Measurements from ENCODE around the gene CLCF1. TPM values are rescaled to one million over a fixed set of nuclear protein-coding genes. Genes with fewer than 3 reads are reported as not detected.

The CLCF1 gene
- total and polyA plus RNA-seq, 2 of the 13 experiments (the other 11 are each of a cell fraction or from before 2014, with no cell fraction given) = 0.49 to 0.78 TPM

- TF ChIP-seq IRX3 (CRISPR knock-in tag; IDR thresholded peaks at IDR 0.05; ENCODE audit: borderline replicate concordance, low read depth) = no peak
- TF ChIP-seq ZNF550 (CRISPR knock-in tag; IDR thresholded peaks at IDR 0.05; ENCODE audit: borderline replicate concordance) = no peak
- peak; percentile 72 for TF ChIP-seq RBFOX2 (IDR thresholded peaks at IDR 0.05; ENCODE audit: low read depth, low read length)
- TF ChIP-seq POLR2AphosphoS5 (IDR thresholded peaks at IDR 0.05; ENCODE audit: low read depth, low read length) = peak; percentile 57; the same call in 1 of the 2 replicates
- TF ChIP-seq ZBTB3 (CRISPR knock-in tag; IDR thresholded peaks at IDR 0.05; ENCODE audit: borderline replicate concordance, low read depth) = no peak
- no peak for TF ChIP-seq ZNF598 (CRISPR knock-in tag; IDR thresholded peaks at IDR 0.05; ENCODE audit: borderline replicate concordance)
Observed at GRCh38 chr11:67420646-67421429, 47.4 kb upstream of the CLCF1 start (continued).

- intact Hi-C loops (cut with micrococcal nuclease; ENCODE audit: unreplicated experiment) = no loop called here
- no TSS peak for BruUV-seq (replicated peaks)
- H3K9ac ChIP-seq (ENCODE audit: insufficient read depth, low read depth, low read length) = peak overlapping the region; percentile 57
- H3K4me3 ChIP-seq (replicated peaks in 1 of 3; ENCODE audit: insufficient read depth in 1 of 3, low read depth in 2 of 3, low read length in 3 of 3) = peak overlapping the region in 2 of 3 experiments; percentile 53 to 70; a peak in 5 of 6 replicates
- peaks cover 67% of the 10 kb centered on the region for H3K4me1 ChIP-seq (ENCODE audit: insufficient read depth, low read length)
- peak overlapping the region; percentile 80 for H3K4me2 ChIP-seq (ENCODE audit: low read depth, low read length)
- in situ Hi-C loops (cut with HindIII; ENCODE audit: extremely low pct_ligation_motif_present, low pct_unique_long_range_greater_than_20kb) = no loop called here
- FAIRE-seq (no peak), ATAC-seq (no peak), DNase-seq (ENCODE audit: low spot score) (no peak)
- 59% methylated on average over 4 of the region's 15 CpGs for WGBS (ENCODE audit: low lambda C conversion rate)
- no peaks in the 10 kb centered on the region for H3K36me3 ChIP-seq (replicated peaks in 1 of 2; ENCODE audit: control insufficient read depth in 1 of 2, insufficient read depth in 2 of 2, low read length in 2 of 2)
- H3K27me3 ChIP-seq (ENCODE audit: control insufficient read depth in 1 of 2, insufficient read depth in 2 of 2, low read length in 2 of 2) = peaks cover 5 to 38% of the 10 kb centered on the region in 2 experiments; a peak in 4 of 5 replicates
- CTCF ChIA-PET (ENCODE audit: low intra/inter-chr PET ratio, low total read pairs) = no interaction called here
- H3K27ac ChIP-seq (ENCODE audit: extremely low read length, insufficient read depth, low read length) = no peak overlapping the region
- H3K79me2 ChIP-seq (ENCODE audit: insufficient read depth, low read length) = no peaks in the 10 kb centered on the region
- H3K9me3 ChIP-seq (ENCODE audit: low read length) = no peaks in the 10 kb centered on the region
- no peak overlapping the region for H2AFZ ChIP-seq (ENCODE audit: low read length)
- H4K20me1 ChIP-seq (ENCODE audit: insufficient read depth, low read length) = no peaks in the 10 kb centered on the region
- POLR2A ChIA-PET = interaction anchor here (0.7 to 7.4 kb wide), 6 partner anchors 9 to 132 kb away, joined by 3 to 78 read pairs (median 6); partner anchors contain the start of genes AIP, PPP1CA and TBC1D10C
- 0 out of 2 replicates have a peak, but pooled peaks have one; percentile 28 for TF ChIP-seq ZNF749 (CRISPR knock-in tag; IDR thresholded peaks at IDR 0.05; ENCODE audit: borderline replicate concordance)
- TF ChIP-seq FOXA1 (IDR thresholded peaks at IDR 0.05) = no peak
- no peak for TF ChIP-seq FOXA1 (CRISPR knock-in tag; IDR thresholded peaks at IDR 0.05)
- TF ChIP-seq, protein P1, sequence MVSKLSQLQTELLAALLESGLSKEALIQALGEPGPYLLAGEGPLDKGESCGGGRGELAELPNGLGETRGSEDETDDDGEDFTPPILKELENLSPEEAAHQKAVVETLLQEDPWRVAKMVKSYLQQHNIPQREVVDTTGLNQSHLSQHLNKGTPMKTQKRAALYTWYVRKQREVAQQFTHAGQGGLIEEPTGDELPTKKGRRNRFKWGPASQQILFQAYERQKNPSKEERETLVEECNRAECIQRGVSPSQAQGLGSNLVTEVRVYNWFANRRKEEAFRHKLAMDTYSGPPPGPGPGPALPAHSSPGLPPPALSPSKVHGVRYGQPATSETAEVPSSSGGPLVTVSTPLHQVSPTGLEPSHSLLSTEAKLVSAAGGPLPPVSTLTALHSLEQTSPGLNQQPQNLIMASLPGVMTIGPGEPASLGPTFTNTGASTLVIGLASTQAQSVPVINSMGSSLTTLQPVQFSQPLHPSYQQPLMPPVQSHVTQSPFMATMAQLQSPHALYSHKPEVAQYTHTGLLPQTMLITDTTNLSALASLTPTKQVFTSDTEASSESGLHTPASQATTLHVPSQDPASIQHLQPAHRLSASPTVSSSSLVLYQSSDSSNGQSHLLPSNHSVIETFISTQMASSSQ (IDR thresholded peaks at IDR 0.05; ENCODE audit: low read depth) = no peak
- TF ChIP-seq, protein P1 (CRISPR knock-in tag; IDR thresholded peaks at IDR 0.05; ENCODE audit: borderline replicate concordance) = no peak
- TF ChIP-seq ZNF143 (CRISPR knock-in tag; IDR thresholded peaks at IDR 0.05) = no peak
- 0 out of 2 replicates have a peak, but pooled peaks have one; percentile 11 for TF ChIP-seq PATZ1 (CRISPR knock-in tag; IDR thresholded peaks at IDR 0.05)
- no peak for TF ChIP-seq ZNF451 (CRISPR knock-in tag; IDR thresholded peaks at IDR 0.05)
- TF ChIP-seq ZNF737 (CRISPR knock-in tag; IDR thresholded peaks at IDR 0.05; ENCODE audit: borderline replicate concordance) = no peak
- no peak for TF ChIP-seq CENPX (CRISPR knock-in tag; IDR thresholded peaks at IDR 0.05)
Observed at GRCh38 chr11:67420147-67420645, 46.8 kb upstream of the CLCF1 start.

Data from HepG2 (cell line).